GM12872 (cell line): ENCODE results near the gene EIPR1.

ENCODE experiments used
- CTCF ChIP-seq: IDR thresholded peaks from 3 replicates; pipeline ENCODE4 v1.5.1; 2011; ENCODE audit warnings: low read depth, mild to moderate bottlenecking, low read length, moderate library complexity; ENCODE audit not compliant: insufficient read depth

EIPR1 gene

GRCh38 chr2:3319134-3319533 lies 58.5 kb downstream of the EIPR1 start:
- TF ChIP-seq CTCF, result no peak

- TF ChIP-seq CTCF, result no peak
Observed at GRCh38 chr2:3317871-3318590, 59.6 kb downstream of the EIPR1 start.

GRCh38 chr2:3317277-3317685 lies 60.3 kb downstream of the EIPR1 start:
- no peak for TF ChIP-seq CTCF

- TF ChIP-seq CTCF, result no peak
Observed at GRCh38 chr2:3316456-3317276, 61.0 kb downstream of the EIPR1 start.

- TF ChIP-seq CTCF, result no peak
Observed at GRCh38 chr2:3314626-3315025, 63.0 kb downstream of the EIPR1 start.

GRCh38 chr2:3313781-3314375 lies 63.7 kb downstream of the EIPR1 start:
- no peak for TF ChIP-seq CTCF

GRCh38 chr2:3312576-3313345 lies 64.9 kb downstream of the EIPR1 start:
- TF ChIP-seq CTCF, result no peak
